PC-3 (cell line): ENCODE data around the gene DTL.

Source experiments
- CTCF ChIP-seq: fragments of 300-600 bp; sonication (generic); conservative IDR thresholded peaks from 2 replicates; pipeline ENCODE4 v1.5.1; 2017; ENCODE audit warnings: antibody characterized with exemption, low read depth, mild to moderate bottlenecking, low read length
- EZH2phosphoT487 ChIP-seq: fragments of 300-600 bp; sonication (generic); IDR thresholded peaks from 2 replicates; pipeline ENCODE4 v1.6.1; 2018; ENCODE audit warnings: mild to moderate bottlenecking, antibody characterized with exemption, low read length, borderline replicate concordance

GRCh38 chr1:212153635-212154034 lies 118.1 kb downstream of the DTL start:
- TF ChIP-seq CTCF: no peak
- TF ChIP-seq EZH2phosphoT487: no peak
